Stimulated activated CD8-positive, alpha-beta memory T cell treated with anti-CD3 and anti-CD28 coated beads, Interleukin-7, amount 100 ng/mL, for 48 hours (primary cell): ENCODE measurements around the gene FTSJ1.

Experiments used
- DNase-seq, 2 donors: peaks; one replicate each; pipeline ENCODE4 v3.0.0-alpha.2; 2020; ENCODE audit warnings: low read depth in 1 of 2; ENCODE audit errors: extremely low read depth in 1 of 2

FTSJ1 gene

GRCh38 chrX:48470110-48470832 is 5.7 kb upstream of the FTSJ1 start, which contains the start of gene SLC38A5:
SLC38A5 (minus strand) TSS chrX:48470260; CDS start chrX:48467924, 2,336 bp downstream.
- DNase-seq: no peak

DNA sequence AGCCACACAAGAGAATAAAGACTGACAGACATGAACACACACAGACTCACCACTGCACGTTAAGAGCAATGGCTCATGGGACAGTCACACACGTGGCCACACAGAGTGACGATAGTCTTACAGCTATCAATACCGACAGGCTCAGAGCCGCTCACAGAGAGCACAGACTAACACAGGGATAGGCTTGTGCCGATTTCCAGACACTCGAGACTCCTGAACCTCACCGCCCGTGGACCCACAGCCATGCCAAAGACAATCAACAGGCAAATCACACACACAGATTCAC is 5.2 kb upstream of the FTSJ1 start:
- DNase-seq: no peak

GRCh38 chrX:48471504-48471903 is 4.5 kb upstream of the FTSJ1 start:
- DNase-seq: no peak

- no peak for DNase-seq
These were observed 3.8 kb upstream of the FTSJ1 start for GRCh38 chrX:48472225-48472624.

DNA sequence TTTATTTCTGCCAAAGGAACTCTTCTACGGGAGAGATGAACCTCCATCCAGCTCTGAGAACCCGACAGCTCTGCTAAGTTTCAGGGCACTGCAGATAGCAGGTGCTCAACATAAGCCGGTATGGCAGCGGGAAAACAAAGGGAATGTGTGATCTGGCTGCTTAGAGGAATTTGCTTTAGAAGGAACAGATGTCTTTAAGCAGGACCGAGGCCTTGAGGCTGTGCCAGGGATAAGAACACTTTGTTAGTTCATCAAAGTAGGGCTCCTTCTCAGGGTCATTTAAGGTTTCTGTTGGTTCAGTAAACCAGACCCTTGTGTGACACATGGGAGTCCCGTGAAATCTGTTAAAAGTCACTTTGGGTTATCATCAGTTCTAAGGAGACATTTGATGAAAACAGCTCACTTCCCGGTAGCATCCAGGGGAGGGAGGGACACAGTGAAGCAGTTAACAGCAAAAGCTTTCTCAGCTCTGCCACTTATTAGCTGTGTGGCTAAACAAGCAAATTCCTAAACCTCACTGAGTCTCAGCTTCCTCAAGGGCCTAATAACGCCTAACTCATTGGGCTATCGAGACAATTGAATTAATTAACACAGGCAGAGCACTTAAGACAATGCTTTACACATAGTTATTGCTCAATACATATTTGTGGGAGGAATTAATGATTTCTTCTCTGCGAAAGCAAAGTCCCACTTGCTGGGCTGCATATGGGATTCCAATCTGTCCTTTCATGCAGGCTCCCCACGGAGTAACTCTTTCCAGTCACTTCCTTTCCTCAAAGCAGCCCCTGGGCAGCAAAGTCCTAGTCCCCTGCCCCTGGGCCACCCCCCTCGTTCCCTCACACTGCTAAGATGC is 2.9 kb upstream of the FTSJ1 start:
- no peak for DNase-seq

GRCh38 chrX:48473704-48473990 is 2.4 kb upstream of the FTSJ1 start:
- no peak for DNase-seq

DNA sequence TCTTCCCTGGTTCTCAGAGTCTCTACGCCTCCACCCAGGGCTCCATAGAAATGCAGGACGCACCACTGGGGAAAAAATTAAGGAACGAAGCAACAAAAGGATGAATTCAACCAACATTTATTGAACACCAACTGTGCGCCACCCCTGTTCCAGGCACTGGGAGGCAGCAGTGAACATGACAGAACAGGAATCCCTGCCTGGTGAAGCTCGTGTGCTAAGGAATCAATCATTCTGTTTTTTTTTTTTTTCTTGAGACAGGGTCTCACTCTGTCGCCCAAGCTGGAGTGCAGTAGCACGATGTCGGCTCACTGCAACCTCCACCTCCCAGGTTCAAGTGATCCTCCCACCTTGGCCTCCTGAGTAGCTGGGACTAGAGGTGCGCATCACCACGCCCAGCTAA is 1.9 kb upstream of the FTSJ1 start:
- no peak for DNase-seq

GRCh38 chrX:48474581-48474980 is 1.4 kb upstream of the FTSJ1 start:
- no peak for DNase-seq

- DNase-seq: no peak
These were observed 703 bp upstream of the FTSJ1 start for GRCh38 chrX:48475296-48475695.

DNA sequence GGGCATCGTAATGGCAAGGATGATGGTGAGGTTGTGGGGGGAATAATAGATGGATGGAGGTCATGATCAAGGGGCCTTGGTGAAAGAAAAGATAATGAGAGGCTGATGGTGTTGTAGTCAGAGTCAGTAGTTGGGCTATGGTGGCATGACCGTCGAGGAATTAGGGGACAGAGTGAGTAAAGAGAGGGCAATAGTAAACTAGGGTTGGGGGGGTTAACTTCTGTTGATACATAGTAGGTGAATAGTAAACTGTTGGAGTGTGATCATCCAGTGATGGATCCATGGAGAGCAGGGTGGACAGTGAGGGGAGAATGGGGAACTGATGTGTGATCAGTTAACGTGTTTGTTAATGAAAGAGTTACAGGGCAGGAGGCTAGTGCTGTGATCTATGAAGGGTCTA is 920 bp downstream of the FTSJ1 start:
- no peak for DNase-seq

DNA sequence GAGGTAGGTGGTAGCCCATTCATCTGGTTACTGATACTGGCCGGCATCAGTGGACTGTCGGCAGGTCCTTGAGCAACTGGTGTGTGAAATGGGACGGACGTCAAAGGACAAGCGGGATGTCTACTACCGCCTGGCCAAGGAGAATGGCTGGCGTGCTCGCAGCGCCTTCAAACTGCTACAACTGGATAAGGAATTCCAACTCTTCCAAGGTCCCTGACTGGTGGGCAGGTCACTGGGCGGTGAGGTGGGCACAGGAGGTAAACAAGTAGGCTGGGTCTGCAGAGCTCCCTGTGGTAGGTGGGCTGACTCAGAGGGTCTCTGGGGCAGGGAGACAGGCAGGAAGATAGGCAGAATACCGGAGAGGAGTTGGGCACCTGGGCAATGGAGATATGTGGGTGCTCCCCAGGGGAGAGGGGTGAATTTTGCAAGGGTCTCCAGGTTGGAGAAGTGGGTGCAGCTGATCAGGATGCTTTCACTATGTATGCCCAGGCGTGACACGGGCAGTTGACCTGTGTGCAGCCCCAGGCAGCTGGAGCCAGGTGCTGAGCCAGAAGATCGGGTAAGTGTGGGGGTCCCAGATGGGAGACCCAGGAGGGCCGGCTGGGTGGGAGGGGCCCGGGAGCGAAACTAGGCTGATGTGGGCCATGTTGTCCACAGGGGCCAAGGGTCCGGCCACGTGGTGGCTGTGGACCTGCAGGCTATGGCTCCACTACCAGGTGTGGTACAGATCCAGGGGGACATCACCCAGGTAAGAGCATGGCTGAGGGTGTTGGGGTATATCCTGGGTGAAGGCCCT is 2.2 kb downstream of the FTSJ1 start:
- DNase-seq: no peak

DNA sequence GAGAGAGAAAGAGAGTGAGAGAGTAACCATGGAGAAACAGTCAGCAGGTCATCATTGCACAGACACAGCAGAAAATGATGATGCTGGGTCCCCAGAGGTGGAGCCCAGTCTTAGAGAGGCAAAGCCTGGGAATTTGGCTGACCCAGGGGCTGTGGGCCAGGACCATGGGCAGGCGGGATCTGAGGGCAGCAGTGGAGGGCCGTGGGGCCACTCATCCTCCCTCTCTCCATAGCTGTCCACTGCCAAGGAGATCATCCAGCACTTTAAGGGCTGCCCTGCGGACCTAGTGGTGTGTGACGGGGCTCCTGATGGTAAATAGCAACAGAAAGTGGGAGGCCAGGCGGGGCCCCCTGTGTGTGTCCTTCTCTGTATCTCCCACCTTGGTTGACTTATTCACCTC is 2.8 kb downstream of the FTSJ1 start:
- no peak for DNase-seq

GRCh38 chrX:48480142-48480541 is 4.1 kb downstream of the FTSJ1 start:
- DNase-seq: no peak

GRCh38 chrX:48480583-48480982 is 4.6 kb downstream of the FTSJ1 start:
- DNase-seq: no peak

DNA sequence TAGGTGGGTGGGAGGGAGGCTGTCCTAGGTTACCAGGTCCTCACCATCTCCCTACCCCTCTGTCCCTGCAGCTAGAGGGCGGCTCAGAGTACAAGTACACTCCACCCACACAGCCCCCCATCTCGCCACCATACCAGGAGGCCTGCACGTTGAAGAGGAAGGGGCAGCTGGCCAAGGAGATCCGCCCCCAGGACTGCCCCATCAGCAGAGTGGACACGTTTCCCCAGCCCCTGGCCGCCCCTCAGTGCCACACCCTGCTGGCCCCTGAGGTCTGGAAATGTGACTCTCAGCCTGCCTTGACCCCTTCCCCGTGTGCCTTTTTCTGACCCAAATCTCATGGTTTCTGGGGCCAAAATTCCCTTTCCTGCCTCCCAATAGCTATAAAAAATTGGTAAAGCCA is 6.5 kb downstream of the FTSJ1 start:
- DNase-seq: no peak

DNA sequence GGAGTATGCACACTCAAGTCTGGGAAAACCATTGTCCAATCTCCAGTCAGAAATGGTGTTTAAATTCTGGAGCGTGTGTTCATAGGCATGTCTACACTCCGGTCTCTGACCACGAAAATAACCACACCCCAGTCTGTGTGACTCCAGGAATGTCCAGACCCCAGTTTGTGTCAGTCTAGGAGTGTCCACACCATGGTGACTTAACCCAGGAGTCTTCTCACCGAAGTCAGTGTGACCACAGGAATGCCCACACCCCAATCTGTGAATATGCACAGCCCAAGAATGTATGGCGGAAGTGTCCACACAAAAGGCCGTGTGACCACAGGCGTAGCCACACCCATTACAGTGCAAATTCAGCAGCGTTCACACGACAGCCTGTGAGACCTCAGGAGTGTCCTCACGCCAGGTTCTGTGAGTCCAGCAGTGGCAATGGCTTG is 11.4 kb downstream of the FTSJ1 start:
- DNase-seq: no peak

- DNase-seq: no peak
These were observed 12.0 kb downstream of the FTSJ1 start for GRCh38 chrX:48488034-48488433.

- DNase-seq: no peak
These were observed 13.3 kb downstream of the FTSJ1 start for GRCh38 chrX:48489296-48489695.

DNA sequence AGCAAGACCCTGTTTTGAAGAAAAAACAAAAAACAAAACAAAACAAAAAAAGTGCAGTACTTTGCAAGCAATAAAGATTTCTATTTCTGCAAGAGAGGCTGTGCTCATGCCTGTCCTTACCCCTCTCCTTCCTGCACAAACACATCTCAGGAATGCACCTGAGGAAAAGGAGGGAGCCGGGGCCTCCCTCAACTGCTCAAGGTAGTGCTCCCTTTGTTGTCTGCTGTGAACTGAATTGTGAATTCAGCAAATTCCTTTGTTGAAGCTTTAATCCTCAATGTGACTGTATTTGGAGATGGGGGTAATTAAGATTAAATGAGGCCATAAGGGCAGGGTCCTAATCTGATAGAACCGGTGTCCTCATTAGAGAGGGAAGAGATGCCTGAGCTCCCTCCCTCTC is 13.9 kb downstream of the FTSJ1 start:
- DNase-seq: no peak

GRCh38 chrX:48490661-48491060 is 14.7 kb downstream of the FTSJ1 start:
- DNase-seq: no peak

- no peak for DNase-seq
These were observed 15.8 kb downstream of the FTSJ1 start for GRCh38 chrX:48491809-48492208.
